ENCODE data around the gene ACOT8. TPM values are rescaled to one million over a fixed set of nuclear protein-coding genes. Genes with fewer than 3 reads are reported as not detected.

The ACOT8 gene
- total and polyA plus RNA-seq, 10 donors = 19.4 to 37.4 (median 28.9) TPM

DNA sequence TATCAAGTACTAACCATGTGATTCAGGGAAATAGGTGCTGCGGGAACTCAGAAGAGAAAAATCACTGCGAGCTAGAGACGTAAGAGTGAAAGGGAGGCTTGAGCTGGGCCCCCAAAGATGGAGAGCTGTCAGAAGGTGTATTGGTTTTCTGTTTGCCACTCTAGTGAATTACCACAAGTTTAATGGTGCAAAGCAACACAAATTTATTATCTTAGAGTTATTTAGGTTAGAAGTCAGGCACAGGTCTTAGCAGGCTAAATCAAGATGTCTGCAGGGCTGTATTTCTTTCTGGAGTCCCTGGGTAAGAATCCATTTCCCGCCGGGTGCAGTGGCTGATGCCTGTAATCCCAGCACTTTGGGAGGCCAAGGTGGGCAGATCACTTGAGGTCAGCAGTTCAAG is 2.7 kb upstream of the ACOT8 start:
- intact Hi-C loops (cut with DNase I; ENCODE audit: low total_unique reads) = no loop called here
- Histone ChIP-seq H3K4me3 (no peak overlapping the region), H3K36me3 (peaks cover 0 to 5% (median 0%) of the 10 kb centered on the region in 6 donors), H3K27me3 (replicated peaks in 1 of 7) (no peaks in the 10 kb centered on the region), H3K9me3 (no peaks in the 10 kb centered on the region), H3K27ac (no peak overlapping the region), H3K4me1 (peaks cover 23 to 55% (median 30%) of the 10 kb centered on the region in 6 donors)
- no peak for DNase-seq
- 95 to 97% (median 95%) methylated on average over 5 of the region's 5 CpGs for WGBS, 5 donors
- TF ChIP-seq POLR2AphosphoS5 (IDR thresholded peaks at IDR 0.05) (no peak), POLR2A (IDR thresholded peaks at IDR 0.05) (no peak)
- TF ChIP-seq, protein P1, sequence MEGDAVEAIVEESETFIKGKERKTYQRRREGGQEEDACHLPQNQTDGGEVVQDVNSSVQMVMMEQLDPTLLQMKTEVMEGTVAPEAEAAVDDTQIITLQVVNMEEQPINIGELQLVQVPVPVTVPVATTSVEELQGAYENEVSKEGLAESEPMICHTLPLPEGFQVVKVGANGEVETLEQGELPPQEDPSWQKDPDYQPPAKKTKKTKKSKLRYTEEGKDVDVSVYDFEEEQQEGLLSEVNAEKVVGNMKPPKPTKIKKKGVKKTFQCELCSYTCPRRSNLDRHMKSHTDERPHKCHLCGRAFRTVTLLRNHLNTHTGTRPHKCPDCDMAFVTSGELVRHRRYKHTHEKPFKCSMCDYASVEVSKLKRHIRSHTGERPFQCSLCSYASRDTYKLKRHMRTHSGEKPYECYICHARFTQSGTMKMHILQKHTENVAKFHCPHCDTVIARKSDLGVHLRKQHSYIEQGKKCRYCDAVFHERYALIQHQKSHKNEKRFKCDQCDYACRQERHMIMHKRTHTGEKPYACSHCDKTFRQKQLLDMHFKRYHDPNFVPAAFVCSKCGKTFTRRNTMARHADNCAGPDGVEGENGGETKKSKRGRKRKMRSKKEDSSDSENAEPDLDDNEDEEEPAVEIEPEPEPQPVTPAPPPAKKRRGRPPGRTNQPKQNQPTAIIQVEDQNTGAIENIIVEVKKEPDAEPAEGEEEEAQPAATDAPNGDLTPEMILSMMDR (IDR thresholded peaks at IDR 0.05 in 8 of 11, conservative IDR thresholded peaks at IDR 0.05 in 3 of 11) = no peak

DNA sequence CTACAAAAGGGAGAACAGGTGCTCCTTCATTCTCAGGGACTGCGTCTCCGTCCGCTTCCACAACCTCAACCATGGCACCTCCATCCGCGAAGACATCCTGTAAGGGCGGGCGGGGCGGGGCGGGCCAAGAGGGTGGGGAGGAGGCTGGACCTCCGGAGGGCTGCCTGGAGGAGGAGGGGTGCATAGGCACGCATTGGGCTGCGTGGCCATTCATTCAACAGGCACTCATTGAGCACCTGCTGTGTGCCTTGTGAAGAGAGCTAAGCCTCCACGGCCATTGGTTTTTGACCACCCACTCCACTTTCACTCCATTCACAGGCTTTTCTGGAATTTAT is 657 bp upstream of the ACOT8 start:
- H3K27me3 ChIP-seq (replicated peaks in 1 of 7) = no peaks in the 10 kb centered on the region
- DNase-seq = no peak
- peaks cover 0 to 25% (median 11%) of the 10 kb centered on the region in 6 donors for H3K36me3 ChIP-seq
- H3K4me3 ChIP-seq = peak overlapping the region; percentile 80 to 93 (median 87)
- TF ChIP-seq POLR2A (IDR thresholded peaks at IDR 0.05) (no peak), POLR2AphosphoS5 (IDR thresholded peaks at IDR 0.05) (no peak)
- TF ChIP-seq, protein P1 (IDR thresholded peaks at IDR 0.05 in 8 of 11, conservative IDR thresholded peaks at IDR 0.05 in 3 of 11) = no peak
- H3K27ac ChIP-seq = peak overlapping the region; percentile 80 to 95 (median 88)
- H3K9me3 ChIP-seq = no peaks in the 10 kb centered on the region
- intact Hi-C loops (cut with DNase I; ENCODE audit: low total_unique reads) = no loop called here
- H3K4me1 ChIP-seq = peaks cover 31 to 74% (median 38%) of the 10 kb centered on the region in 6 donors
- WGBS, 5 donors = 8 to 20% (median 8%) methylated on average over 7 to 13 of the region's 13 CpGs

DNA sequence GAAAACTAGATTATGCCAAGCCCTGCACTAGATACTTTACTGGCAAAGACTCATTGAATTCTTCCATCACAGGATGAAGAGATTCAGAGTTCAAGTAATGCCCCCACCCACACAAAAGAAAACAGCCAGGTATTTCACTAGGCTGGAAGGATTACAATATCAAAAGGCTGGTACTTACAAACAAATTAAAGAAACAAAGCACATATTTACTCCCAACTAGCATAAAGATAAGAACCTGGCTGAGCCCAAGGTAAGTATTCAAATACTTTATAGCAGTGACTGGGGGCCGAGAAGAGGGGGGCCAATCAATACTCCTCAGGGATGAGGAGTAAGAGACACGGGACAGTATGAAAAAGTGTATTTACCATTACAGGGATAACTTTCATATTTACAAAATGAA is 3.7 kb downstream of the ACOT8 start:
- WGBS, 5 donors = 88 to 94% (median 93%) methylated on average over 2 of the region's 2 CpGs
- DNase-seq = no peak
- no peak overlapping the region for H3K4me3 ChIP-seq
- intact Hi-C loops (cut with DNase I; ENCODE audit: low total_unique reads) = no loop called here
- no peak overlapping the region for H3K27ac ChIP-seq
- no peaks in the 10 kb centered on the region for H3K9me3 ChIP-seq
- H3K36me3 ChIP-seq = peaks cover 0 to 69% (median 27%) of the 10 kb centered on the region in 6 donors
- no peaks in the 10 kb centered on the region for H3K27me3 ChIP-seq (replicated peaks in 1 of 7)
- H3K4me1 ChIP-seq = peaks cover 29 to 64% (median 35%) of the 10 kb centered on the region in 6 donors
- TF ChIP-seq POLR2AphosphoS5 (IDR thresholded peaks at IDR 0.05) = no peak
- TF ChIP-seq, protein P1 (IDR thresholded peaks at IDR 0.05 in 8 of 11, conservative IDR thresholded peaks at IDR 0.05 in 3 of 11) = no peak
- no peak for TF ChIP-seq POLR2A (IDR thresholded peaks at IDR 0.05)

DNA sequence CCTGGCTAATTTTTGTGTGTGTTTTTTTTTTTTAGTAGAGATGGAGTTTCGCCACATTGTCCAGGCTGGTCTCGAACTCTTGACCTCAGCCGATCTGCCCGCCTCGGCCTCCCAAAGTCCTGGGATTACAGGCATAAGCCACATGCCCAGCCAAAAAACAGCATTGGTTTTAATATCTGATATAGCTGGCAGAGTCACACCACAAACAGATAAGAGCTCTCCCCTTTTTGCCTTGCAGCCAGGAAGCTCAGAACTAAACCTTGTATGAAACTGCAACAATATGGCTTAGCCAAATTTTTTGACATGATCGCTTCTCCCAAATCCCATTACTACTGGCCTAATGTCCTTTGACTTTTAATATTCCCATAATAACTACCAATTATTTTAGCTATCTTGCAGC is 4.9 kb downstream of the ACOT8 start:
- Histone ChIP-seq H3K4me1 (peaks cover 22 to 55% (median 27%) of the 10 kb centered on the region in 6 donors), H3K36me3 (peaks cover 0 to 81% (median 36%) of the 10 kb centered on the region in 6 donors), H3K9me3 (no peaks in the 10 kb centered on the region), H3K27me3 (replicated peaks in 1 of 7) (no peaks in the 10 kb centered on the region), H3K4me3 (no peak overlapping the region), H3K27ac (no peak overlapping the region)
- no peak for DNase-seq
- TF ChIP-seq POLR2AphosphoS5 (IDR thresholded peaks at IDR 0.05) = no peak
- TF ChIP-seq, protein P1 (IDR thresholded peaks at IDR 0.05 in 8 of 11, conservative IDR thresholded peaks at IDR 0.05 in 3 of 11) = no peak
- intact Hi-C loops (cut with DNase I; ENCODE audit: low total_unique reads) = no loop called here
- 85 to 98% (median 97%) methylated on average over 6 of the region's 6 CpGs for WGBS, 5 donors

Measured in spleen (tissue), 11 donors.